PC-3 (cell line): ENCODE data around the gene ODAD2. TPM values are rescaled to one million over a fixed set of nuclear protein-coding genes. Genes with fewer than 3 reads are reported as not detected.

Experiments
- ATAC-seq: fragments of 200-7000 bp; cut with Tn5 transposase; 2 replicates; pipeline ENCODE4 v1.9.1; 2020; ENCODE audit warnings: mild to moderate bottlenecking, moderate library complexity
- BruUV-seq: library from RNA; stranded (reverse); fragments of 400-500 nt; replicated peaks from 2 replicates; lab custom pipeline; 2021; lab: Mats Ljungman, UMichigan
- CTCF ChIA-PET: fragments of 300-600 bp; sonication (Branson Sonifier 250); formaldehyde crosslinking; loops from one replicate; lab custom pipeline; 2022; ENCODE audit warnings: antibody characterized with exemption; lab: Charles Lee
- POLR2A ChIA-PET: fragments of 300-600 bp; sonication (Branson Sonifier 250); formaldehyde crosslinking; loops from one replicate; lab custom pipeline; 2022; ENCODE audit warnings: antibody characterized with exemption; ENCODE audit not compliant: unreplicated experiment; lab: Charles Lee
- DNase-seq: peaks from one replicate; pipeline ENCODE4 v3.0.0-alpha.2; 2015
- H2AFZ ChIP-seq: fragments of 300-600 bp; sonication (generic); 2 replicates; pipeline ENCODE4 v1.6.0; 2016; ENCODE audit warnings: antibody characterized with exemption, low read length
- H3F3A ChIP-seq: fragments of 300-600 bp; sonication (generic); one replicate; pipeline ENCODE4 v1.6.0; 2017; ENCODE audit warnings: antibody characterized with exemption, low read length, control low read depth, mild to moderate bottlenecking; ENCODE audit not compliant: unreplicated experiment
- H3K27ac ChIP-seq: fragments of 300-600 bp; sonication (generic); 2 replicates; pipeline ENCODE4 v1.5.1; 2016; ENCODE audit warnings: mild to moderate bottlenecking, low read length
- H3K27me3 ChIP-seq: fragments of 300-600 bp; sonication (generic); 2 replicates; pipeline ENCODE4 v1.6.1; 2016; ENCODE audit warnings: low read length, mixed read lengths
- H3K36me3 ChIP-seq: fragments of 300-600 bp; sonication (generic); 2 replicates; pipeline ENCODE4 v1.6.1; 2016; ENCODE audit warnings: low read depth, mixed run types, low read length, mixed read lengths
- H3K4me1 ChIP-seq: fragments of 300-600 bp; sonication (generic); 2 replicates; pipeline ENCODE4 v1.5.1; 2016; ENCODE audit warnings: low read length; ENCODE audit not compliant: insufficient read depth
- H3K4me2 ChIP-seq: fragments of 300-600 bp; sonication (generic); 2 replicates; pipeline ENCODE4 v1.6.0; 2016; ENCODE audit warnings: low read length
- H3K4me3 ChIP-seq: fragments of 300-600 bp; sonication (generic); 2 replicates; pipeline ENCODE4 v1.5.1; 2016; ENCODE audit warnings: mild to moderate bottlenecking, low read length, mixed read lengths
- H3K79me2 ChIP-seq: fragments of 300-600 bp; sonication (generic); 2 replicates; pipeline ENCODE4 v1.6.1; 2017; ENCODE audit warnings: low read length, mixed read lengths
- H3K9ac ChIP-seq: fragments of 300-600 bp; sonication (generic); 2 replicates; pipeline ENCODE4 v1.6.0; 2016; ENCODE audit warnings: mild to moderate bottlenecking, low read length
- H3K9me2 ChIP-seq: fragments of 300-600 bp; sonication (generic); replicated peaks from 2 replicates; pipeline ENCODE4 v1.6.1; 2016; ENCODE audit warnings: mixed run types, low read length, mixed read lengths
- H3K9me3 ChIP-seq: fragments of 300-600 bp; sonication (generic); 2 replicates; pipeline ENCODE4 v1.6.1; 2016; ENCODE audit warnings: low read length, mixed read lengths
- H4K20me1 ChIP-seq: fragments of 300-600 bp; sonication (generic); 2 replicates; pipeline ENCODE4 v1.6.1; 2016; ENCODE audit warnings: low read length, mixed read lengths
- EZH2 ChIP-seq: fragments of 300-600 bp; sonication (generic); IDR thresholded peaks from one replicate; pipeline ENCODE4 v1.6.1; 2017; ENCODE audit warnings: antibody characterized with exemption, mild to moderate bottlenecking, low read length; ENCODE audit not compliant: unreplicated experiment
- EZH2phosphoT487 ChIP-seq: fragments of 300-600 bp; sonication (generic); IDR thresholded peaks from 2 replicates; pipeline ENCODE4 v1.6.1; 2018; ENCODE audit warnings: mild to moderate bottlenecking, antibody characterized with exemption, low read length, borderline replicate concordance
- intact Hi-C: fragments of 100-400 bp; cut with micrococcal nuclease; formaldehyde crosslinking; loops from 2 replicates; pipeline ENCODE4 v1.9.0; 2023
- total RNA-seq: library from RNA; depleted of rRNA; stranded (reverse); fragments of >200 nt; gene quantifications from 2 replicates; pipeline ENCODE4 v1.2.3, GENCODE V29; 2014
- TF ChIP-seq, protein P1 (sequence below): fragments of 300-600 bp; sonication (generic); conservative IDR thresholded peaks from 2 replicates; pipeline ENCODE4 v1.5.1; 2017; ENCODE audit warnings: antibody characterized with exemption, low read depth, mild to moderate bottlenecking, low read length

ODAD2 gene
- total RNA-seq, 1 experiment from 2014 or later: 2.1 TPM

GRCh38 chr10:27949528-27950241 is 49.2 kb downstream of the ODAD2 start:
- Histone ChIP-seq H3K79me2 (no peaks in the 10 kb centered on the region), H3K36me3 (no peaks in the 10 kb centered on the region), H3K4me1 (no peaks in the 10 kb centered on the region), H3K27me3 (no peaks in the 10 kb centered on the region), H3K9me3 (no peaks in the 10 kb centered on the region), H3K9ac (no peak overlapping the region), H3K4me3 (no peak overlapping the region), H2AFZ (no peak overlapping the region), H4K20me1 (no peaks in the 10 kb centered on the region), H3K9me2 (no peaks in the 10 kb centered on the region), H3K27ac (no peak overlapping the region), H3F3A (no peaks in the 10 kb centered on the region), H3K4me2 (no peak overlapping the region)
- POLR2A ChIA-PET: no interaction called here
- TF ChIP-seq EZH2: no peak
- TF ChIP-seq, protein P1, sequence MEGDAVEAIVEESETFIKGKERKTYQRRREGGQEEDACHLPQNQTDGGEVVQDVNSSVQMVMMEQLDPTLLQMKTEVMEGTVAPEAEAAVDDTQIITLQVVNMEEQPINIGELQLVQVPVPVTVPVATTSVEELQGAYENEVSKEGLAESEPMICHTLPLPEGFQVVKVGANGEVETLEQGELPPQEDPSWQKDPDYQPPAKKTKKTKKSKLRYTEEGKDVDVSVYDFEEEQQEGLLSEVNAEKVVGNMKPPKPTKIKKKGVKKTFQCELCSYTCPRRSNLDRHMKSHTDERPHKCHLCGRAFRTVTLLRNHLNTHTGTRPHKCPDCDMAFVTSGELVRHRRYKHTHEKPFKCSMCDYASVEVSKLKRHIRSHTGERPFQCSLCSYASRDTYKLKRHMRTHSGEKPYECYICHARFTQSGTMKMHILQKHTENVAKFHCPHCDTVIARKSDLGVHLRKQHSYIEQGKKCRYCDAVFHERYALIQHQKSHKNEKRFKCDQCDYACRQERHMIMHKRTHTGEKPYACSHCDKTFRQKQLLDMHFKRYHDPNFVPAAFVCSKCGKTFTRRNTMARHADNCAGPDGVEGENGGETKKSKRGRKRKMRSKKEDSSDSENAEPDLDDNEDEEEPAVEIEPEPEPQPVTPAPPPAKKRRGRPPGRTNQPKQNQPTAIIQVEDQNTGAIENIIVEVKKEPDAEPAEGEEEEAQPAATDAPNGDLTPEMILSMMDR: no peak
- no peak for TF ChIP-seq EZH2phosphoT487
- BruUV-seq: no TSS peak
- DNase-seq (no peak), ATAC-seq (no peak)
- CTCF ChIA-PET: no interaction called here
- intact Hi-C loops: no loop called here

DNA sequence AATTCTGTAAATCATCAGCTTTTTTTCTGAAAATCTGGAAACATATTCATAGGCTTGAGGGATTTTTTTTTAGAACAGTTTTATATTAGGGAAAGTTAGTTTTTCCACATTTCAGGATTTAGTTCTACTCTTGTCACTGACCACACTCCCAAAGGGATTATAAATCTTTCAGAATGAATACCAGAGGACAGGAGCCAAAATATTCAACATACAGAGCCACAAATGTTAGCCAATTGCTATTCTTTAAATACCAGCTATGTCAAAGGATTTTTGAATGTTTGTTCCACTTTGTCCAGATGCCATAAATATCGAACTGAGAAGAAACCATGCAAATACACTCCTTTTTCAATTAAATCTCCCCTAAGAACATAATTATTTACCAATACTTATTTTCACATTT is 50.7 kb downstream of the ODAD2 start:
- no peaks in the 10 kb centered on the region for H3K4me1 ChIP-seq
- H3K4me2 ChIP-seq: no peak overlapping the region
- no peak overlapping the region for H3K4me3 ChIP-seq
- intact Hi-C loops: no loop called here
- no peaks in the 10 kb centered on the region for H3K9me3 ChIP-seq
- H3K9ac ChIP-seq: no peak overlapping the region
- ATAC-seq: no peak
- no peaks in the 10 kb centered on the region for H3K9me2 ChIP-seq
- CTCF ChIA-PET: no interaction called here
- H3K79me2 ChIP-seq: no peaks in the 10 kb centered on the region
- no peaks in the 10 kb centered on the region for H3K27me3 ChIP-seq
- BruUV-seq: no TSS peak
- H2AFZ ChIP-seq: no peak overlapping the region
- H3F3A ChIP-seq: no peaks in the 10 kb centered on the region
- no peak for DNase-seq
- H3K36me3 ChIP-seq: no peaks in the 10 kb centered on the region
- POLR2A ChIA-PET: no interaction called here
- no peaks in the 10 kb centered on the region for H4K20me1 ChIP-seq
- no peak overlapping the region for H3K27ac ChIP-seq
- TF ChIP-seq, protein P1: no peak
- TF ChIP-seq EZH2phosphoT487: no peak

DNA sequence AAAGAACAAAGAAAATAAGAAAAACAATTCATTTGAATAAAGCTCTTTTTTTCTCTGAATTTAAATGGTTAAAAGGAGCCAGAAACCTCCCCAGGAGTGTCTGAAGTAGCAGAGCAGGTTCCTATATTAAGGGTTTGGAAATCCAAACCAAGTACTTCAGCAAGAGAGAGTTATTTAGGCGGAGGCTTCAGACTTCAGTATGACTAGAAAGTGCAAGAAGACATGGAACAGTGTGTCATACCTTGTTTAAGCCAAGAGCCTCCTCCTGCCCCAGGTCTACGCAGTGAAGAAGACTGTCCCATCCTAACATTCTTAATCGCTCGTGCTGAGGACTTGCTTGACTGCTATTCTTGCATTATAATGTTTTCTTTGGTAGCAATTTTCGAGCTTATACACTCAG is 51.3 kb downstream of the ODAD2 start:
- Histone ChIP-seq H3K27me3 (no peaks in the 10 kb centered on the region), H3K27ac (no peak overlapping the region), H3K9me2 (no peaks in the 10 kb centered on the region), H3K4me2 (no peak overlapping the region), H4K20me1 (no peaks in the 10 kb centered on the region), H3K79me2 (no peaks in the 10 kb centered on the region), H3K9ac (no peak overlapping the region), H3K4me1 (no peaks in the 10 kb centered on the region), H3F3A (no peaks in the 10 kb centered on the region), H3K9me3 (no peaks in the 10 kb centered on the region), H2AFZ (no peak overlapping the region), H3K4me3 (no peak overlapping the region), H3K36me3 (no peaks in the 10 kb centered on the region)
- no peak for TF ChIP-seq EZH2phosphoT487
- TF ChIP-seq EZH2: no peak
- TF ChIP-seq, protein P1: no peak
- ChIA-PET POLR2A (no interaction called here), CTCF (no interaction called here)
- ATAC-seq (no peak), DNase-seq (no peak)
- intact Hi-C loops: no loop called here
- no TSS peak for BruUV-seq
